Progenitor cell of endocrine pancreas (in vitro differentiated cells): ENCODE data around the gene CORO1C. TPM values are rescaled to one million over a fixed set of nuclear protein-coding genes. Genes with fewer than 3 reads are reported as not detected.
A peak's percentile ranks its signal among the peaks of the same experiment; 100 is the strongest.

Experiments
- DNase-seq: peaks from one replicate; pipeline ENCODE4 v3.0.0; 2021; ENCODE audit warnings: low spot score; ENCODE audit not compliant: unreplicated experiment
- H3K27ac Mint-ChIP-seq: 2 replicates; pipeline ENCODE4 v1.8.0; 2021; ENCODE audit warnings: mild to moderate bottlenecking, moderate library complexity, mixed read lengths
- H3K27me3 Mint-ChIP-seq: 2 replicates; pipeline ENCODE4 v1.8.0; 2021; ENCODE audit warnings: mixed read lengths
- H3K36me3 Mint-ChIP-seq: 2 replicates; pipeline ENCODE4 v1.8.0; 2022; ENCODE audit warnings: mixed read lengths; ENCODE audit not compliant: insufficient read depth
- H3K4me1 Mint-ChIP-seq: 2 replicates; pipeline ENCODE4 v1.8.0; 2021; ENCODE audit warnings: low read depth, mixed read lengths
- H3K4me3 Mint-ChIP-seq: 2 replicates; pipeline ENCODE4 v1.8.0; 2021; ENCODE audit warnings: low read depth, mild to moderate bottlenecking, moderate library complexity, mixed read lengths
- H3K9me3 Mint-ChIP-seq: 2 replicates; pipeline ENCODE4 v1.8.0; 2021; ENCODE audit warnings: low read depth, mixed read lengths
- total RNA-seq: library from RNA; stranded (reverse); gene quantifications from 2 replicates; pipeline ENCODE4 v1.2.1, GENCODE V29; 2021
- TF ChIP-seq, protein P1 (sequence below): fragments of 200-600 bp; sonication (generic); IDR thresholded peaks from one replicate; pipeline ENCODE4 v1.5.0; 2021; ENCODE audit warnings: antibody characterized with exemption, mild to moderate bottlenecking; ENCODE audit not compliant: unreplicated experiment

CORO1C gene
- total RNA-seq, 1 donor from 2014 or later: 68.3 TPM

DNA sequence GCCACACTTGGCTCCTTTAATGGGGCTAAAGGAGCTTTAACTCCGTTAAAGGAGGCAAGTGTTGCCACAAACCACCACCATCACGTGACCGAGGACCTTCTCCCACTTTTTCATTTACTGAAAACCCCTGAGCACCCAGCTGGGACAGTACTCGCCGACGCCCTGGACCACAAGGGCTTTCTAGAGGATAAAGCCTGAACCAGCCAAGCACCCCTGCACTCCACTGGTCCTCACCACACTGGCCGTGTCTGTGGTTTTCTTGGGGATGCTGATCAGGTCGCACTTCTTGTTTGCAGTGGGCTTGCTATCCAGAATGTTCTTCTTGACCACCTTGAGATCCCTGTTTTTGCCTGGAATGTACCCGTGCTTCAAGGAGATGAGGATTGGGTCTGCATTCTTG is 82.9 kb downstream of the CORO1C start:
- DNase-seq: no peak
- Mint-ChIP-seq H3K27me3 (no peaks in the 10 kb centered on the region), H3K4me3 (no peak overlapping the region), H3K36me3 (peaks cover 17% of the 10 kb centered on the region), H3K27ac (no peak overlapping the region), H3K9me3 (no peaks in the 10 kb centered on the region), H3K4me1 (peaks cover 5% of the 10 kb centered on the region)
- TF ChIP-seq, protein P1, sequence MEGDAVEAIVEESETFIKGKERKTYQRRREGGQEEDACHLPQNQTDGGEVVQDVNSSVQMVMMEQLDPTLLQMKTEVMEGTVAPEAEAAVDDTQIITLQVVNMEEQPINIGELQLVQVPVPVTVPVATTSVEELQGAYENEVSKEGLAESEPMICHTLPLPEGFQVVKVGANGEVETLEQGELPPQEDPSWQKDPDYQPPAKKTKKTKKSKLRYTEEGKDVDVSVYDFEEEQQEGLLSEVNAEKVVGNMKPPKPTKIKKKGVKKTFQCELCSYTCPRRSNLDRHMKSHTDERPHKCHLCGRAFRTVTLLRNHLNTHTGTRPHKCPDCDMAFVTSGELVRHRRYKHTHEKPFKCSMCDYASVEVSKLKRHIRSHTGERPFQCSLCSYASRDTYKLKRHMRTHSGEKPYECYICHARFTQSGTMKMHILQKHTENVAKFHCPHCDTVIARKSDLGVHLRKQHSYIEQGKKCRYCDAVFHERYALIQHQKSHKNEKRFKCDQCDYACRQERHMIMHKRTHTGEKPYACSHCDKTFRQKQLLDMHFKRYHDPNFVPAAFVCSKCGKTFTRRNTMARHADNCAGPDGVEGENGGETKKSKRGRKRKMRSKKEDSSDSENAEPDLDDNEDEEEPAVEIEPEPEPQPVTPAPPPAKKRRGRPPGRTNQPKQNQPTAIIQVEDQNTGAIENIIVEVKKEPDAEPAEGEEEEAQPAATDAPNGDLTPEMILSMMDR: no peak

DNA sequence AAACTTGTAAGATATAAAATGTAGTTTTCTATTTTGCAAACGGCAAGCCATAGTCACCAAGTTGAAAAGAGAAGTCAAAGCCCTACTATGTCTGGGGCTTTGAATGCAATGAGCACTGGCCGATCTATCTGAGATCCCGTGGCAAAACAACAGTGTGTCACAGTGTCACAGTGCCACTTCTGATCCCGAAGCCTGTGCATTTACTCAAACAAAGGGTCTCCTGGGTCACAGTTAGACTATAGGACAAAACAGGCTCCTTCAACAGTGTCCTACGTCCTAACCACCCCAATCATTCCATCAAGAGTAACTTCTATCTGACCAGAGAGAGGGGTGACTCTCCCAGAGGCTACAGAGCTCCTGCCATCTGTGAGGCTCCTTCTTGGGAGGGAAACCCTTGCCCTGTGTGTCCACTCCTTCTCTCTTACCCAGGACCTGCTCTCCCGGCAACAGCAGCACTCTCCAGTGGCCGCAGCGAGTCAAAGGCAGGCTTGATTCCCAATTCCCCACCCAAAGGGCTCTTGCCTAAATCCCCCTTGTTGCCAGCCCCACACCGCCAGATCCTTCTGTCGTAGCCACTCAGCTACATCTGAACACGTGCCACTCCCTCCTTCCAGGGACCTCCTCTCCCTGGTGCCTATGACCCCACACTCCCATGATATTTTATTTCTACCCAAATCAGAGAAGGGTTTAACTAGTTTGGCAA is 83.6 kb downstream of the CORO1C start:
- H3K27ac Mint-ChIP-seq: no peak overlapping the region
- H3K9me3 Mint-ChIP-seq: no peaks in the 10 kb centered on the region
- peaks cover 17% of the 10 kb centered on the region for H3K36me3 Mint-ChIP-seq
- no peak for DNase-seq
- peaks cover 3% of the 10 kb centered on the region for H3K4me1 Mint-ChIP-seq
- TF ChIP-seq, protein P1: no peak
- no peaks in the 10 kb centered on the region for H3K27me3 Mint-ChIP-seq
- H3K4me3 Mint-ChIP-seq: no peak overlapping the region

DNA sequence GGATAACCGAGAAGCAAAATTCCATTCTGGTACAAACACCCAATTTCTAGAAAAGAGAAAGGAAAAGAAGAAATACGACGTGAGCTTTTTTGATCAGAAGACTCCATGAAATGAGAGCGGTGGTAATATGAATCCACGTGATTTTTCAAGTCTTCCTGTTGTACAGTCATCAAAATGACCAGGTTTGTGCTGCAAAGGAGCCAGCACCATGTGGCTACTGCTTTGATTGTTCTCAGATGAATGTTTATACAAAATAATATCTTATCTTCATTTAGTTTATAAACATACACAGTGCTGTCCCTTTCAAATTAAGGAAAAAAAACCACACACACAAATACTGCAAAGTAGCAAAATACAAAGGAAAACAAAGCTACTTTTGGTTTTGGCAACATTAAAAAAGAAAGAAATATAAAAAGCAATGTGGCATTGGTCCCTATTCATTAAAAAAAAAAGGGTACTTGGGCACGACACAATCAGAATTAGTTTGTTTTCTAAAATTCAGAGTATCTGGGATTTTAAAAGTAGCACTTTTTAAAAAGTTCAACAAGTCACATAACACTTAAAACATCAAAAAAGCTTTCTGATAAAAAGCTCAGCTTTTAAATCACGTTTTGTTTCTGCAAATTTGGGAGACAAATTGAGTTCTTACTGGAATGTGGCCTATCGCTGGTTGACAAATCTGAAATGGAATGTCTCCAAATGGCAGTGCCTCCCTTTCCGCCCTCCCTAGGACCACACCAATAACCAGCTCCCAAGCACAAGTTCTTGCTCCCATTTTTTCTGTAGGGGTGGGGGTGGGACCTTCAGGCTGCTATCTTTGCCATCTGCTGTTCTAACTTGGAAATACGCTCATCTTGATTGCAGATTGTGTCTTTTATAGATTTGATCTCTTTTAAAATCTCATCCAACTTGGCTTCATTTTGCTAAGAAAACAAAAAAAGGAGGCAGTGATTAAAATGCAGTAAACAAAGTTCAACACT is 84.4 kb downstream of the CORO1C start:
- H3K27me3 Mint-ChIP-seq: no peaks in the 10 kb centered on the region
- peaks cover 17% of the 10 kb centered on the region for H3K36me3 Mint-ChIP-seq
- H3K4me3 Mint-ChIP-seq: no peak overlapping the region
- H3K27ac Mint-ChIP-seq: no peak overlapping the region
- H3K4me1 Mint-ChIP-seq: no peaks in the 10 kb centered on the region
- no peaks in the 10 kb centered on the region for H3K9me3 Mint-ChIP-seq
- no peak for DNase-seq
- TF ChIP-seq, protein P1: no peak

DNA sequence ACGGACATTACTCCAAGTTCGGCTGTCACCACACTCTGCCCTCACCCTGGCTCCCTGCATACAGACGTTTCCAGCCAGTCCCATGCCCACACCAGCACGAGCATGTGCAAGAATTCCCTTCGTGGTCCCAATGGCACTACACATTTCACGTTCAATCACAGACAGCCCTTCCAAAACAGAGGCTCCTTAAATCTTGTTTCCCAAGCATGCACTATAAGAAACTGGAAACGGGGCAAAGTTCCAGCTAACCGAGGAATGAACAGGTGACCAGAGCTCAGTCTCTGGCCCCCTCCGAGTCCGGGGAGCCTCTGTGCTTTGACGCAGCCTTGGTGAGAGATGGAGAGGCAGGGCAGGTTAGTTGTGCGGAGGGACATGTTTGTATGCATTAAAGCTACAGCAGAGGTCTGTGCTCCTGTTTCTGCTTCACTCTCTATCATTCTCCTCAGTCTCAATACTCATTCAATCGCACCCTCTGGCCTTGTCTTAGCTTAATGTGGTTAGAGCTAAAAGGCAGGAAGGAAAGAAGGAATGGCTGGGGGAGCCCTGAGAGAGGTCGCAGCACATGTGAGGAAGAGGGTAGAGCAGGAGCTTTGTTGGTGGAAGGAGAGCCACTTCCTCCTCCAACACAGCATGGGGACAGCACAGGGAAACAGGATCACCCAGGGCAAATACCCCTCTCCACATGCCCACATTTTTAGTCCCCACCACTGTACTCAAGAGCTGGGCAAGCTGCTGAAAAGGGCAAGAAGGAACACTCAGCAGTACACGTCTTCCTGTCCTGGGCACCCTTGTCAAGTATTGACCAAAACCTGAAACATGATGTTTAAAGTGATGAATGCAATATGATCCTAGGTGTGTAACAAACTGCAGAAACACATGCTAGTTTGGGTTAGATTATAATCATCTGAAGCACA is 85.4 kb downstream of the CORO1C start:
- TF ChIP-seq, protein P1: no peak
- H3K4me1 Mint-ChIP-seq: no peaks in the 10 kb centered on the region
- H3K27me3 Mint-ChIP-seq: no peaks in the 10 kb centered on the region
- H3K36me3 Mint-ChIP-seq: peaks cover 17% of the 10 kb centered on the region
- peak overlapping the region; percentile 29 for H3K27ac Mint-ChIP-seq
- H3K9me3 Mint-ChIP-seq: no peaks in the 10 kb centered on the region
- DNase-seq: no peak
- no peak overlapping the region for H3K4me3 Mint-ChIP-seq

- Mint-ChIP-seq H3K9me3 (no peaks in the 10 kb centered on the region), H3K27ac (no peak overlapping the region), H3K27me3 (no peaks in the 10 kb centered on the region), H3K4me3 (no peak overlapping the region), H3K4me1 (no peaks in the 10 kb centered on the region), H3K36me3 (peaks cover 17% of the 10 kb centered on the region)
- DNase-seq: no peak
- TF ChIP-seq, protein P1: no peak
These were observed 86.6 kb downstream of the CORO1C start for GRCh38 chr12:108644811-108645120.
